Measurements from ENCODE around the gene SAMHD1. TPM values are rescaled to one million over a fixed set of nuclear protein-coding genes. Genes with fewer than 3 reads are reported as not detected.

Gene SAMHD1
- total and polyA plus RNA-seq, 2 of the 13 experiments (the other 11 are each of a cell fraction or from before 2014, with no cell fraction given): 16.9 to 43.5 TPM

DNA sequence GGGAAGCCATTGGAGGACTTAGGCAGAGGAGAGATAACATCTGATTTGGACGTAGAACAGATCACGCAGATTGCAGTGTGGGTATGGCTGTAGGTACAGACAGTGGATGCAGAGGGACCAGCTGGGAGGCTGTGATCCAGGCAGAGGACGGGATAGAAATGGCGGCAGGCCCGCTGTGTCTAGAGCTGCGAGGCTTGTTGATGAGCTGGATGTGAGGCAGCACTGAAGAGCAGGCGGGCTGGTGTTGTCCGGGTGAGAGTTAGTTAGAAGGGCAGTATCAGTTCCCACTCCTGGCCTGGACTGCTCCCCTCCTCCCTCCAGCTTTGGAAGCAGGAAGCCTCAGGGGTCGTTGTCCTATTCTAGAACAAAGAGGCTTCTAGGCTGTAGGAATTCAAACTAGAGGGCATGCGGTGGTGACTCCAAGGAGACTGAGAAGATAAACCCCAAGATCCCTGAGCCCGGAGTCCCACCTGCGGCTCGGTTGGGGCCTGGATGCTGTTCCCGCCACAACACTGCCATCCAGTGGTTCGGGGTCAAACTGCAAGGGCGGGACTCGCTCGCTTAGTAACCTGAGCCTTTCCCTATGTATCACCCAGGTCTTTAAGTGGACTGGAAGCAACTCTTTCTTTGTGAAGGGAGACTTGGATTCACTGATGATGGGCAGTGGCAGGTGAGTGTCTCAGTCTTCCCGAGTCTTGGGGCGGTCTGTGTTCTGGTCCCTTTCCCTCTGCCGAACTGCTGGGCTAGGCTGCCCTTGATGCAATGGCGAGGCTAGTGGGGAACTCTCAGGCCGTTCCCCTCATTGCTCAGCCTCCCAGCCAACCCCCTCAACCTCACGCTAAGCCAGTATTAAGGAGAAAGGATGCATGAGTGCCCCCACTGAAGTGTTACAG lies 64.4 kb downstream of the SAMHD1 start (continued):
- TF ChIP-seq ZNF639 (CRISPR knock-in tag; conservative IDR thresholded peaks at IDR 0.05) (no peak), TFDP1 (CRISPR knock-in tag; IDR thresholded peaks at IDR 0.05; ENCODE audit: borderline replicate concordance) (peak; percentile 69; the same call in 1 of the 2 replicates), PCBP1 (IDR thresholded peaks at IDR 0.05; ENCODE audit: borderline replicate concordance, low read depth, low read length) (no peak), POLR2A (IDR thresholded peaks at IDR 0.05; ENCODE audit: insufficient read depth in 1 of 2, low read depth in 2 of 2, low read length in 2 of 2) (0 out of 4 replicates have a peak, but pooled peaks of 1 of the 2 experiments have one; percentile 10), SYNCRIP (IDR thresholded peaks at IDR 0.05; ENCODE audit: insufficient read depth, low read depth, low read length) (no peak), ISL2 (CRISPR knock-in tag; IDR thresholded peaks at IDR 0.05) (0 out of 2 replicates have a peak, but pooled peaks have one; percentile 25), ZNF383 (CRISPR knock-in tag; IDR thresholded peaks at IDR 0.05; ENCODE audit: borderline replicate concordance) (no peak), ZNF737 (CRISPR knock-in tag; IDR thresholded peaks at IDR 0.05; ENCODE audit: borderline replicate concordance) (peak; percentile 32; the same call in 1 of the 2 replicates), FOXP1 (IDR thresholded peaks at IDR 0.05) (no peak), FOXP1 (CRISPR knock-in tag; IDR thresholded peaks at IDR 0.05) (no peak), ZNF775 (CRISPR knock-in tag; IDR thresholded peaks at IDR 0.05; ENCODE audit: borderline replicate concordance) (no peak), TEF (CRISPR knock-in tag; IDR thresholded peaks at IDR 0.05) (no peak), ZNF7 (CRISPR knock-in tag; IDR thresholded peaks at IDR 0.05) (no peak)
- TF ChIP-seq, protein P1, sequence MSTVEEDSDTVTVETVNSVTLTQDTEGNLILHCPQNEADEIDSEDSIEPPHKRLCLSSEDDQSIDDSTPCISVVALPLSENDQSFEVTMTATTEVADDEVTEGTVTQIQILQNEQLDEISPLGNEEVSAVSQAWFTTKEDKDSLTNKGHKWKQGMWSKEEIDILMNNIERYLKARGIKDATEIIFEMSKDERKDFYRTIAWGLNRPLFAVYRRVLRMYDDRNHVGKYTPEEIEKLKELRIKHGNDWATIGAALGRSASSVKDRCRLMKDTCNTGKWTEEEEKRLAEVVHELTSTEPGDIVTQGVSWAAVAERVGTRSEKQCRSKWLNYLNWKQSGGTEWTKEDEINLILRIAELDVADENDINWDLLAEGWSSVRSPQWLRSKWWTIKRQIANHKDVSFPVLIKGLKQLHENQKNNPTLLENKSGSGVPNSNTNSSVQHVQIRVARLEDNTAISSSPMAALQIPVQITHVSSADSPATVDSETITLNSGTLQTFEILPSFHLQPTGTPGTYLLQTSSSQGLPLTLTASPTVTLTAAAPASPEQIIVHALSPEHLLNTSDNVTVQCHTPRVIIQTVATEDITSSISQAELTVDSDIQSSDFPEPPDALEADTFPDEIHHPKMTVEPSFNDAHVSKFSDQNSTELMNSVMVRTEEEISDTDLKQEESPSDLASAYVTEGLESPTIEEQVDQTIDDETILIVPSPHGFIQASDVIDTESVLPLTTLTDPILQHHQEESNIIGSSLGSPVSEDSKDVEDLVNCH (CRISPR knock-in tag; IDR thresholded peaks at IDR 0.05): 0 out of 2 replicates have a peak, but pooled peaks have one; percentile 40
- TF ChIP-seq, protein P2, sequence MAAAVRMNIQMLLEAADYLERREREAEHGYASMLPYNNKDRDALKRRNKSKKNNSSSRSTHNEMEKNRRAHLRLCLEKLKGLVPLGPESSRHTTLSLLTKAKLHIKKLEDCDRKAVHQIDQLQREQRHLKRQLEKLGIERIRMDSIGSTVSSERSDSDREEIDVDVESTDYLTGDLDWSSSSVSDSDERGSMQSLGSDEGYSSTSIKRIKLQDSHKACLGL (CRISPR knock-in tag; IDR thresholded peaks at IDR 0.05): no peak
- TF ChIP-seq, protein P3, sequence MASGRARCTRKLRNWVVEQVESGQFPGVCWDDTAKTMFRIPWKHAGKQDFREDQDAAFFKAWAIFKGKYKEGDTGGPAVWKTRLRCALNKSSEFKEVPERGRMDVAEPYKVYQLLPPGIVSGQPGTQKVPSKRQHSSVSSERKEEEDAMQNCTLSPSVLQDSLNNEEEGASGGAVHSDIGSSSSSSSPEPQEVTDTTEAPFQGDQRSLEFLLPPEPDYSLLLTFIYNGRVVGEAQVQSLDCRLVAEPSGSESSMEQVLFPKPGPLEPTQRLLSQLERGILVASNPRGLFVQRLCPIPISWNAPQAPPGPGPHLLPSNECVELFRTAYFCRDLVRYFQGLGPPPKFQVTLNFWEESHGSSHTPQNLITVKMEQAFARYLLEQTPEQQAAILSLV (CRISPR knock-in tag; IDR thresholded peaks at IDR 0.05; ENCODE audit: borderline replicate concordance): peak; percentile 94; the same call in 1 of the 2 replicates
- TF ChIP-seq, protein P4, sequence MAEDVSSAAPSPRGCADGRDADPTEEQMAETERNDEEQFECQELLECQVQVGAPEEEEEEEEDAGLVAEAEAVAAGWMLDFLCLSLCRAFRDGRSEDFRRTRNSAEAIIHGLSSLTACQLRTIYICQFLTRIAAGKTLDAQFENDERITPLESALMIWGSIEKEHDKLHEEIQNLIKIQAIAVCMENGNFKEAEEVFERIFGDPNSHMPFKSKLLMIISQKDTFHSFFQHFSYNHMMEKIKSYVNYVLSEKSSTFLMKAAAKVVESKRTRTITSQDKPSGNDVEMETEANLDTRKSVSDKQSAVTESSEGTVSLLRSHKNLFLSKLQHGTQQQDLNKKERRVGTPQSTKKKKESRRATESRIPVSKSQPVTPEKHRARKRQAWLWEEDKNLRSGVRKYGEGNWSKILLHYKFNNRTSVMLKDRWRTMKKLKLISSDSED (CRISPR knock-in tag; IDR thresholded peaks at IDR 0.05): no peak
